Lung (tissue), 16 donors: ENCODE measurements around the gene NYNRIN. TPM values are rescaled to one million over a fixed set of nuclear protein-coding genes. Genes with fewer than 3 reads are reported as not detected.

Source experiments
- ATAC-seq: fragments of 200-7000 bp; cut with Tn5 transposase; one replicate; pipeline ENCODE4 v1.9.1; 2020; ENCODE audit warnings: moderate number of reproducible peaks; ENCODE audit not compliant: insufficient read depth, low FRiP score
- DNase-seq, 3 donors: peaks; one replicate each; pipeline ENCODE4 v3.0.0-alpha.2; 2013 to 2017
- H3K27ac ChIP-seq, 2 donors: one replicate each; pipeline ENCODE4 v1.5.1; 2013; ENCODE audit warnings: mild to moderate bottlenecking in 2 of 2, moderate library complexity in 2 of 2, control low read depth in 1 of 2, inconsistent platforms in 1 of 2, low read depth in 1 of 2, low read length in 1 of 2
- H3K27me3 ChIP-seq, 3 donors: one replicate each; pipeline ENCODE4 v1.5.1; 2013; ENCODE audit warnings: low read length in 2 of 3; ENCODE audit not compliant: control insufficient read depth in 3 of 3, insufficient read depth in 3 of 3
- H3K36me3 ChIP-seq, 4 donors: one replicate each; pipeline ENCODE4 v1.5.1; 2013; ENCODE audit warnings: low read length in 4 of 4, mild to moderate bottlenecking in 1 of 4, moderate library complexity in 1 of 4; ENCODE audit not compliant: control insufficient read depth in 4 of 4, insufficient read depth in 4 of 4
- H3K4me1 ChIP-seq, 5 donors: one replicate each; pipeline ENCODE4 v1.5.1; 2013; ENCODE audit warnings: low read length in 5 of 5, mild to moderate bottlenecking in 2 of 5, moderate library complexity in 1 of 5; ENCODE audit not compliant: control insufficient read depth in 5 of 5, insufficient read depth in 5 of 5
- H3K4me3 ChIP-seq: one replicate; pipeline ENCODE4 v1.5.1; 2013; ENCODE audit warnings: mild to moderate bottlenecking, control low read depth, moderate library complexity
- H3K9ac ChIP-seq, 2 donors: one replicate each; pipeline ENCODE4 v1.5.1; 2013; ENCODE audit warnings: low read length in 2 of 2, control low read depth in 1 of 2; ENCODE audit not compliant: insufficient read depth in 1 of 2
- H3K9me3 ChIP-seq, 4 donors: one replicate each; pipeline ENCODE4 v1.5.1; 2013; ENCODE audit warnings: low read length in 3 of 4, mild to moderate bottlenecking in 1 of 4, moderate library complexity in 1 of 4; ENCODE audit not compliant: control insufficient read depth in 4 of 4, insufficient read depth in 3 of 4
- WGBS, 2 donors: extraction: QIAGEN DNeasy Blood & Tissue Kit; methylation state at CpG; one replicate each; pipeline ENCODE4 v1.1.7; 2013; 5-methylcytosine and 5-hydroxymethylcytosine counted together
- long read RNA-seq, 5 donors: transcript quantifications; one replicate each; lab custom pipeline, GENCODE V29; 2026
- polyA plus RNA-seq, 2 donors: library from polyadenylated mRNA; stranded (reverse); fragments of 200-250 nt; gene quantifications; one replicate each; pipeline ENCODE4 v1.2.1, GENCODE V29; 2013
- total RNA-seq, 2 donors: library from RNA; depleted of rRNA in 1 of 2; stranded (reverse); fragments of >200 nt in 1 of 2; gene quantifications; one replicate each; pipeline ENCODE4 v1.2.1, GENCODE V29; 2014 to 2021
- TF ChIP-seq, protein P1 (sequence below): IDR thresholded peaks from 2 replicates; pipeline ENCODE4 v1.5.1; 2012; ENCODE audit warnings: mild to moderate bottlenecking; ENCODE audit errors: control extremely low read depth, extremely low read depth
- donor health status: control.
- donor health status: control.
- donor health status: Bipolar disorder and iron deficiency.
- donor health status: healthy.
- donor health status: DM: yes; HTN: yes; CAD: no.

NYNRIN gene
- total RNA-seq, result 10 to 100 TPM; 16.1 to 49.8 TPM
- 1 to 10 TPM; 2.9 to 4.2 TPM for polyA plus RNA-seq
- long read RNA-seq, donor 1, full-length matches to known transcripts, result 2 of 42 reads
- long read RNA-seq, donor 1, partial matches to known transcripts, result 40 of 42 reads
- long read RNA-seq, donor 1, other reads (novel, unspliced or antisense), result 0 of 42 reads
- long read RNA-seq, donor 2, full-length matches to known transcripts, result 1 of 11 reads
- long read RNA-seq, donor 2, partial matches to known transcripts, result 10 of 11 reads
- long read RNA-seq, donor 2, other reads (novel, unspliced or antisense), result 0 of 11 reads
- long read RNA-seq, donor 3, full-length matches to known transcripts, result 2 of 7 reads
- long read RNA-seq, donor 3, partial matches to known transcripts, result 5 of 7 reads
- long read RNA-seq, donor 3, other reads (novel, unspliced or antisense), result 0 of 7 reads
- long read RNA-seq, donor 4, partial matches to known transcripts, result 30 of 30 reads
- long read RNA-seq, donor 4, other reads (novel, unspliced or antisense), result 0 of 30 reads
- long read RNA-seq, donor 5, full-length matches to known transcripts, result 6 of 35 reads
- long read RNA-seq, donor 5, partial matches to known transcripts, result 29 of 35 reads
- long read RNA-seq, donor 5, other reads (novel, unspliced or antisense), result 0 of 35 reads

DNA sequence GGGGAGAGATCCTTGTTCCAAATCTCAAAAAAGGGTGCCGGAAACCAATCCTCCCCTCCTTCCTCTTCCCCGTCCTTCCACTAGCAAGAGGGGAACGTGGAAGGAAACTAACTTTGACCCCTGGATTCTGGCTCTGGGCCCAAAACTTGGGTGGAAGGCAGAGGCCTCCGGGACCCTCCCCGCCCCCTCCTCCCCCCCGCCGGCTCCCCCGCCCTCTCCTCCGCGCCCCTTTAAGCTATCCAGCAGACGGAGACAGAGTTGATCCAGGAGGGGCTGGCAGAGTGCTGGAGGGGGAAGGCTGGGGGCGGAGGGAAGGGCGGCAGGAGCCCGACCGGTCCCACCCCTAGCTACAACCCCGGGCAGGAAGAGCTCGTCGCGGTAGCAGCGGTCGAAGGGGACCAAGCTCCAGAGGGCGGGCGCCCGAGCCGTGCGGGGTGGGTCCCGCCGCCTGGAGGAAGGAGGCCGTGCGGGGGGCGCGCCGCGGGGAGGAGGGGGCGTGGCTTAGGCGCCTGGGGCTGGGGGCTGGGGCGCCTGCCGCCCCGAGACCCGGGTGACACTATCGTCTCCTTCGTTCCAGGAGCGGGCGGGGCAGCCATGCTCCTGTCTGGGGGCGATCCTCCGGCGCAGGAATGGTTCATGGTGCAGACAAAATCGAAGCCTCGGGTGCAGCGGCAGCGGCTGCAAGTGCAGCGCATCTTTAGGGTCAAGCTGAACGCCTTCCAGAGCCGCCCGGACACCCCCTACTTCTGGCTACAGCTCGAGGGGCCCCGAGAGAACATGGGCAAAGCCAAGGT is at the start of gene NYNRIN:
Gene NYNRIN (plus strand): TSS at position 351 of the 794 bp plus-strand sequence. CDS start 244 bp downstream, at position 595.
- peak; percentile 93 to 96 (median 95) for DNase-seq
- Histone ChIP-seq H3K27me3 (no peaks in the 10 kb centered on the region), H3K4me1 (peaks cover 5 to 58% (median 25%) of the 10 kb centered on the region in 5 donors), H3K9me3 (peaks cover 0 to 2% (median 0%) of the 10 kb centered on the region in 4 donors), H3K27ac (peak within 1 kb of the TSS; percentile 52 to 78), H3K9ac (peak within 1 kb of the TSS; percentile 65 to 79), H3K36me3 (peaks cover 0 to 5% (median 0%) of the 10 kb centered on the region in 4 donors), H3K4me3 (peak within 1 kb of the TSS; percentile 46)
- TF ChIP-seq, protein P1, sequence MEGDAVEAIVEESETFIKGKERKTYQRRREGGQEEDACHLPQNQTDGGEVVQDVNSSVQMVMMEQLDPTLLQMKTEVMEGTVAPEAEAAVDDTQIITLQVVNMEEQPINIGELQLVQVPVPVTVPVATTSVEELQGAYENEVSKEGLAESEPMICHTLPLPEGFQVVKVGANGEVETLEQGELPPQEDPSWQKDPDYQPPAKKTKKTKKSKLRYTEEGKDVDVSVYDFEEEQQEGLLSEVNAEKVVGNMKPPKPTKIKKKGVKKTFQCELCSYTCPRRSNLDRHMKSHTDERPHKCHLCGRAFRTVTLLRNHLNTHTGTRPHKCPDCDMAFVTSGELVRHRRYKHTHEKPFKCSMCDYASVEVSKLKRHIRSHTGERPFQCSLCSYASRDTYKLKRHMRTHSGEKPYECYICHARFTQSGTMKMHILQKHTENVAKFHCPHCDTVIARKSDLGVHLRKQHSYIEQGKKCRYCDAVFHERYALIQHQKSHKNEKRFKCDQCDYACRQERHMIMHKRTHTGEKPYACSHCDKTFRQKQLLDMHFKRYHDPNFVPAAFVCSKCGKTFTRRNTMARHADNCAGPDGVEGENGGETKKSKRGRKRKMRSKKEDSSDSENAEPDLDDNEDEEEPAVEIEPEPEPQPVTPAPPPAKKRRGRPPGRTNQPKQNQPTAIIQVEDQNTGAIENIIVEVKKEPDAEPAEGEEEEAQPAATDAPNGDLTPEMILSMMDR, result no peak
- WGBS, 2 donors, result 0 to 2% methylated on average over 24 to 56 of the region's 57 CpGs
- ATAC-seq, result peak; percentile 30

DNA sequence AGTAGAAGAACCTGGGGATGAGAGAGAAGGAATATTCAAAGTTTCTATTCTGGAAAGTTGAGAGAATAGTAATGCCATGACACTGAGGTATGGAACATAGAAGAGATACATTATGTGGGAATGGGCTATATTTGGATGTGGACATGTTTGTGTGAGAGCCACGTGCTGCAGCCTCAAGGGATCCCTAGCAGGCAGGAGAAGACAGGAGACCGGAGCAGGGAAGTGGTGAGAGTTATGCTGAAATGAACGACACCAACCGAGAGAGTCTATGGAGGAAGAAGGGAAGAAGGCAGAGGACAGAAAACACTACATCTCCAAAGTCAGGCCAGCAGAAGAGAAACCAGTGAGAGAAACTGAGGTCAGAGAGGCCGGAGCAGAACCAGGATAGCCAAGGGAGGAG is 49.1 kb upstream of the NYNRIN start:
- Histone ChIP-seq H3K9ac (no peak overlapping the region), H3K4me3 (no peak overlapping the region), H3K4me1 (peaks cover 0 to 8% (median 0%) of the 10 kb centered on the region in 5 donors), H3K27me3 (peaks cover 0 to 8% (median 5%) of the 10 kb centered on the region in 3 donors), H3K27ac (no peak overlapping the region), H3K36me3 (no peaks in the 10 kb centered on the region), H3K9me3 (no peaks in the 10 kb centered on the region)
- 79 to 85% methylated on average over 5 of the region's 5 CpGs for WGBS, 2 donors
- TF ChIP-seq, protein P1, result no peak
- DNase-seq (no peak), ATAC-seq (no peak)

DNA sequence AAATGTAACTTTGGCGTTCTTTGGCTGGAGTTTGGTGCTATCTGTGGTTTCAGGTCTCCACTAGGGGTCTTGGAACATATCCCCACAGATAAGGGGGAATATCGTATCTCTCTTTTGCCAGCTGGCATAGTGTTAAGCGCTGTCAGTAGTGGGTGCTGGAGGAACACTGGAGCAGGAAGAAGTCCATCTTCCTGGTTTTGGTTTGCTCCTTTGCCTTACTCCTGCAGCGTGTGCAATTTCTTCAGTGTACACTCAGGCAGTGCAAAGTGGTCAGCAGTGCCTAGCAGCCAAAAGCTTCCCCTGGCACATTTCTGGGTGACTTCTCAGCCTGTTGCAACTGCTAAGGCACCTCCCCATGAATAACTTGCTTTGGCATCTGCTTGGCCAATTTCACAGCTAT is 47.3 kb upstream of the NYNRIN start:
- Histone ChIP-seq H3K27ac (no peak overlapping the region), H3K36me3 (no peaks in the 10 kb centered on the region), H3K9me3 (no peaks in the 10 kb centered on the region), H3K4me1 (peaks cover 0 to 8% (median 0%) of the 10 kb centered on the region in 5 donors), H3K27me3 (peaks cover 0 to 5% (median 3%) of the 10 kb centered on the region in 3 donors), H3K4me3 (no peak overlapping the region), H3K9ac (no peak overlapping the region)
- 14 to 22% methylated on average over 4 of the region's 4 CpGs for WGBS, 2 donors
- no peak for ATAC-seq
- TF ChIP-seq, protein P1, result no peak
- peak in 2 of 3 donors; percentile 59 to 69 for DNase-seq
